Endothelial cell of umbilical vein (primary cell): Measurements from ENCODE around the gene ZMYND11. TPM values are rescaled to one million over a fixed set of nuclear protein-coding genes. Genes with fewer than 3 reads are reported as not detected.

ENCODE experiments used
- BruUV-seq: library from RNA; stranded (reverse); fragments of 400-500 nt; replicated peaks from 2 replicates; lab custom pipeline; 2021; lab: Mats Ljungman, UMichigan
- CTCF ChIA-PET: fragments of 300-600, 350-600 bp; sonication (Branson Sonifier 250); formaldehyde crosslinking; loops from one replicate; lab custom pipeline; 2021; ENCODE audit warnings: antibody characterized with exemption, inconsistent platforms; lab: Charles Lee
- POLR2A ChIA-PET: fragments of 300-600, 350-600 bp; sonication (Branson Sonifier 250); formaldehyde crosslinking; loops from one replicate; lab custom pipeline; 2021; ENCODE audit warnings: antibody characterized with exemption, inconsistent platforms; lab: Charles Lee
- DNase-seq: peaks from one replicate; pipeline ENCODE4 v3.0.0-alpha.2; 2011; ENCODE audit warnings: low read depth, low spot score
- FAIRE-seq: peaks from 2 replicates; lab custom pipeline; 2011; peaks lifted over from hg19 to GRCh38; lab: Jason Lieb, UNC
- H2AFZ ChIP-seq: 2 replicates; pipeline ENCODE4 v1.6.0; 2012; ENCODE audit warnings: low read depth, low read length, control low read depth, inconsistent platforms
- H3K27ac ChIP-seq: 2 replicates; pipeline ENCODE4 v1.5.1; 2011; ENCODE audit warnings: low read depth, mild to moderate bottlenecking, control low read depth, low read length, moderate library complexity; ENCODE audit not compliant: insufficient read depth
- H3K27me3 ChIP-seq, 2 experiments: 2 replicates each; pipeline versions ENCODE4 v1.6.0 to v1.6.1; 2011; ENCODE audit warnings: low read length in 2 of 2, mixed read lengths in 1 of 2; ENCODE audit not compliant: control insufficient read depth in 2 of 2, insufficient read depth in 2 of 2
- H3K36me3 ChIP-seq, 2 experiments: 2 replicates in 1 of 2; 3 replicates in 1 of 2; pipeline ENCODE4 v1.5.1; 2011; ENCODE audit warnings: low read length in 2 of 2, mild to moderate bottlenecking in 1 of 2, moderate library complexity in 1 of 2; ENCODE audit not compliant: control insufficient read depth in 2 of 2, insufficient read depth in 2 of 2; ENCODE audit errors: extremely low read depth in 1 of 2
- H3K4me1 ChIP-seq: 3 replicates; pipeline ENCODE4 v1.5.1; 2011; ENCODE audit warnings: mild to moderate bottlenecking, low read length; ENCODE audit not compliant: control insufficient read depth, insufficient read depth; ENCODE audit errors: extremely low read depth
- H3K4me2 ChIP-seq: 2 replicates; pipeline ENCODE4 v1.6.1; 2011; ENCODE audit warnings: low read length, control low read depth, mixed read lengths; ENCODE audit not compliant: insufficient read depth
- H3K4me3 ChIP-seq, 3 experiments: fragments of 200-600 bp in 1 of 3; sonication (generic), shearing (Covaris generic) in 1 of 3; replicated peaks in 1 of 3; 2 replicates each; pipeline ENCODE4 v1.5.1; 2011 to 2016; ENCODE audit warnings: control low read depth in 3 of 3, low read length in 3 of 3, mild to moderate bottlenecking in 2 of 3, inconsistent platforms in 1 of 3, low read depth in 1 of 3, moderate library complexity in 1 of 3; ENCODE audit not compliant: insufficient read depth in 1 of 3
- H3K79me2 ChIP-seq: 2 replicates; pipeline ENCODE4 v1.6.0; 2012; ENCODE audit warnings: low read length, inconsistent platforms; ENCODE audit not compliant: control insufficient read depth, insufficient read depth
- H3K9ac ChIP-seq: replicated peaks from 2 replicates; pipeline ENCODE3; 2011; ENCODE audit warnings: low read length, control low read depth; ENCODE audit not compliant: insufficient read depth; ENCODE audit errors: extremely low read depth
- H3K9me1 ChIP-seq: replicated peaks from 3 replicates; pipeline ENCODE4 v1.6.0; 2011; ENCODE audit warnings: mild to moderate bottlenecking, low read length; ENCODE audit not compliant: control insufficient read depth, insufficient read depth; ENCODE audit errors: extremely low read depth
- H3K9me3 ChIP-seq: replicated peaks from 2 replicates; pipeline ENCODE4 v1.5.1; 2012; ENCODE audit warnings: low read length, inconsistent platforms; ENCODE audit not compliant: control insufficient read depth, insufficient read depth
- H4K20me1 ChIP-seq: replicated peaks from 2 replicates; pipeline ENCODE3; 2011; ENCODE audit warnings: mild to moderate bottlenecking, low read length; ENCODE audit not compliant: control insufficient read depth, insufficient read depth; ENCODE audit errors: extremely low read depth
- CTCF ChIP-seq, 2 donors: IDR thresholded peaks; 1 replicate in 1 of 2; 2 replicates in 1 of 2; pipeline ENCODE4 v1.5.1; 2011; ENCODE audit warnings: low read length in 2 of 2, mild to moderate bottlenecking in 2 of 2, moderate library complexity in 2 of 2, control low read depth in 1 of 2, inconsistent platforms in 1 of 2, low read depth in 1 of 2; ENCODE audit not compliant: insufficient read depth in 1 of 2; ENCODE audit errors: extremely low read depth in 1 of 2
- EZH2 ChIP-seq: IDR thresholded peaks from 2 replicates; pipeline ENCODE4 v1.6.1; 2012; ENCODE audit warnings: borderline replicate concordance, low read depth, mild to moderate bottlenecking, moderate library complexity, low read length, inconsistent platforms; ENCODE audit not compliant: severe bottlenecking
- FOS ChIP-seq: IDR thresholded peaks from 2 replicates; pipeline ENCODE4 v1.6.1; 2011; ENCODE audit warnings: mild to moderate bottlenecking, low read length, moderate library complexity, borderline replicate concordance; ENCODE audit not compliant: insufficient read depth
- GATA2 ChIP-seq: IDR thresholded peaks from 2 replicates; pipeline ENCODE4 v1.7.0; 2011; ENCODE audit warnings: low read depth, mild to moderate bottlenecking, moderate library complexity, mixed read lengths, low read length; ENCODE audit not compliant: insufficient read length, insufficient read depth
- JUN ChIP-seq: IDR thresholded peaks from 2 replicates; pipeline ENCODE4 v1.6.1; 2011; ENCODE audit warnings: borderline replicate concordance, low read depth; ENCODE audit not compliant: insufficient read length, insufficient read depth
- MYC ChIP-seq: IDR thresholded peaks from one replicate; pipeline ENCODE4 v1.6.1; 2011; ENCODE audit warnings: mild to moderate bottlenecking, low read depth, low read length
- POLR2A ChIP-seq: IDR thresholded peaks from 2 replicates; pipeline ENCODE4 v1.6.1; 2012; ENCODE audit warnings: low read depth, mild to moderate bottlenecking, control low read depth, low read length
- POLR2AphosphoS5 ChIP-seq: IDR thresholded peaks from 2 replicates; pipeline ENCODE4 v1.6.1; 2012; ENCODE audit warnings: low read depth, mild to moderate bottlenecking, control low read depth, low read length, moderate library complexity; ENCODE audit not compliant: insufficient read depth
- dilution Hi-C: fragments of 300-500 bp; cut with MboI; formaldehyde crosslinking; loops from one replicate; pipeline ENCODE4 v1.15.0; 2019; ENCODE audit warnings: low sequenced_read_pairs; ENCODE audit not compliant: extremely low pct_ligation_motif_present
- intact Hi-C: fragments of 100-400 bp; cut with micrococcal nuclease; formaldehyde crosslinking; loops from one replicate; pipeline ENCODE4 v1.10.0; 2022
- polyA plus RNA-seq, 4 experiments: library from polyadenylated mRNA; depleted of rRNA in 3 of 4; stranded (reverse) in 3 of 4; unstranded in 1 of 4; fragments of >200 nt; gene quantifications; 2 replicates each; pipeline versions ENCODE4 v1.2.1 to v1.2.3, GENCODE V29; 2011 to 2012; ENCODE audit warnings: missing spikeins in 1 of 4
- total RNA-seq: library from RNA; stranded (reverse); gene quantifications from 2 replicates; pipeline ENCODE4 v1.2.3, GENCODE V29; 2021
- TF ChIP-seq, protein P1 (sequence below): IDR thresholded peaks from 2 replicates; pipeline ENCODE4 v1.6.1; 2011; ENCODE audit not compliant: insufficient read depth, insufficient read length

The ZMYND11 gene
- total and polyA plus RNA-seq, 2 donors (not counting 3 experiments of a cell fraction or from before 2014, with no cell fraction given) = 17.0 to 56.0 TPM

- no peak overlapping the region for H3K4me2 ChIP-seq
- no peaks in the 10 kb centered on the region for H3K9me3 ChIP-seq
- CTCF ChIA-PET = interaction anchor here (0.6 kb wide), 1 partner anchor 10 kb away, joined by 4 read pairs; no protein-coding TSS in a partner anchor
- no TSS peak for BruUV-seq
- H2AFZ ChIP-seq = no peak overlapping the region
- peaks cover 2% of the 10 kb centered on the region for H4K20me1 ChIP-seq
- no peaks in the 10 kb centered on the region for H3K9me1 ChIP-seq
- FAIRE-seq = no peak
- POLR2A ChIA-PET = no interaction called here
- no peaks in the 10 kb centered on the region for H3K27me3 ChIP-seq
- DNase-seq = no peak
- H3K9ac ChIP-seq = no peak overlapping the region
- H3K27ac ChIP-seq = no peak overlapping the region
- intact Hi-C loops = no loop called here
- H3K4me1 ChIP-seq = peaks cover 4% of the 10 kb centered on the region
- dilution Hi-C loops = no loop called here
- no peak overlapping the region for H3K4me3 ChIP-seq
- no peaks in the 10 kb centered on the region for H3K36me3 ChIP-seq
- H3K79me2 ChIP-seq = no peaks in the 10 kb centered on the region
- TF ChIP-seq, protein P1, sequence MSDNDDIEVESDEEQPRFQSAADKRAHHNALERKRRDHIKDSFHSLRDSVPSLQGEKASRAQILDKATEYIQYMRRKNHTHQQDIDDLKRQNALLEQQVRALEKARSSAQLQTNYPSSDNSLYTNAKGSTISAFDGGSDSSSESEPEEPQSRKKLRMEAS = no peak
- no peak for TF ChIP-seq POLR2AphosphoS5
- TF ChIP-seq POLR2A = no peak
- no peak for TF ChIP-seq CTCF (IDR thresholded peaks at IDR 0.05; ENCODE audit: extremely low read depth in 1 of 2, insufficient read depth in 1 of 2, low read depth in 1 of 2, low read length in 2 of 2)
- TF ChIP-seq GATA2 = no peak
- no peak for TF ChIP-seq EZH2
- no peak for TF ChIP-seq JUN
- TF ChIP-seq FOS = no peak
- TF ChIP-seq MYC = no peak
Observed at GRCh38 chr10:219731-220472, 84.6 kb downstream of the ZMYND11 start.
